Activated T-cell treated with anti-CD3 and anti-CD28 coated beads for 1 hour (primary cell): ENCODE results near the gene FAM228A.
"Not testable (repeated sequence)": the region's sequence is repeated elsewhere in the genome, so short reads cannot be mapped to it uniquely, and the experiment has no call there.

Experiments
- DNase-seq: peaks from one replicate; pipeline ENCODE4 v3.0.0-alpha.2; 2020; ENCODE audit warnings: low read depth

FAM228A gene

GRCh38 chr2:24191156-24191555 is 16.3 kb downstream of the FAM228A start:
- DNase-seq, result no peak

GRCh38 chr2:24191848-24192247 is 17.0 kb downstream of the FAM228A start:
- no peak for DNase-seq

GRCh38 chr2:24197213-24197612 is 22.4 kb downstream of the FAM228A start:
- DNase-seq, result not testable (repeated sequence)

GRCh38 chr2:24199968-24200590 is 25.2 kb downstream of the FAM228A start:
- DNase-seq, result no peak

- no peak for DNase-seq
Measured at GRCh38 chr2:24200799-24201198, 25.9 kb downstream of the FAM228A start.

- no peak for DNase-seq
Measured at GRCh38 chr2:24203029-24203786, 28.4 kb downstream of the FAM228A start.

GRCh38 chr2:24203787-24204150 is 28.9 kb downstream of the FAM228A start:
- no peak for DNase-seq

GRCh38 chr2:24204505-24204904 is 29.7 kb downstream of the FAM228A start:
- no peak for DNase-seq

- DNase-seq, result no peak
Measured at GRCh38 chr2:24205131-24205530, 30.3 kb downstream of the FAM228A start.

GRCh38 chr2:24206242-24206641 is 31.4 kb downstream of the FAM228A start:
- DNase-seq, result no peak

GRCh38 chr2:24206714-24207113 is 31.9 kb downstream of the FAM228A start:
- DNase-seq, result no peak

- no peak for DNase-seq
Measured at GRCh38 chr2:24207359-24207758, 32.5 kb downstream of the FAM228A start.

- DNase-seq, result no peak
Measured at GRCh38 chr2:24208490-24208889, 33.6 kb downstream of the FAM228A start.

GRCh38 chr2:24209389-24210105 is 34.7 kb downstream of the FAM228A start:
- DNase-seq, result no peak

GRCh38 chr2:24210106-24210455 is 35.2 kb downstream of the FAM228A start:
- no peak for DNase-seq

- no peak for DNase-seq
Measured at GRCh38 chr2:24210723-24211122, 35.9 kb downstream of the FAM228A start.

GRCh38 chr2:24211408-24211807 is 36.6 kb downstream of the FAM228A start:
- no peak for DNase-seq

GRCh38 chr2:24214880-24215279 is 40.0 kb downstream of the FAM228A start:
- no peak for DNase-seq

- DNase-seq, result no peak
Measured at GRCh38 chr2:24220554-24221291, 45.9 kb downstream of the FAM228A start.

GRCh38 chr2:24221343-24222050 is 46.6 kb downstream of the FAM228A start:
- DNase-seq, result no peak

- no peak for DNase-seq
Measured at GRCh38 chr2:24222946-24223345, 48.1 kb downstream of the FAM228A start.
